KOPT-K1 (cell line): ENCODE results near the gene BICRA.
"Not testable (repeated sequence)": the region's sequence is repeated elsewhere in the genome, so short reads cannot be mapped to it uniquely, and the experiment has no call there.

Source experiments
- H3K27ac ChIP-seq: fragments of 200-600 bp; sonication (generic); 2 replicates; pipeline ENCODE4 v1.5.1; 2016; ENCODE audit warnings: antibody characterized with exemption, mild to moderate bottlenecking, low read depth, low read length; ENCODE audit not compliant: poor library complexity, severe bottlenecking
- H3K36me3 ChIP-seq: fragments of 200-600 bp; sonication (generic); 2 replicates; pipeline ENCODE4 v1.5.1; 2017; ENCODE audit warnings: antibody characterized with exemption, mild to moderate bottlenecking, low read length, moderate library complexity; ENCODE audit not compliant: insufficient read depth
- H3K9me3 ChIP-seq: fragments of 200-600 bp; sonication (generic); 2 replicates; pipeline ENCODE4 v1.5.1; 2017; ENCODE audit warnings: antibody characterized with exemption, low read length, mild to moderate bottlenecking; ENCODE audit not compliant: insufficient read depth, poor library complexity, severe bottlenecking

The BICRA gene

DNA sequence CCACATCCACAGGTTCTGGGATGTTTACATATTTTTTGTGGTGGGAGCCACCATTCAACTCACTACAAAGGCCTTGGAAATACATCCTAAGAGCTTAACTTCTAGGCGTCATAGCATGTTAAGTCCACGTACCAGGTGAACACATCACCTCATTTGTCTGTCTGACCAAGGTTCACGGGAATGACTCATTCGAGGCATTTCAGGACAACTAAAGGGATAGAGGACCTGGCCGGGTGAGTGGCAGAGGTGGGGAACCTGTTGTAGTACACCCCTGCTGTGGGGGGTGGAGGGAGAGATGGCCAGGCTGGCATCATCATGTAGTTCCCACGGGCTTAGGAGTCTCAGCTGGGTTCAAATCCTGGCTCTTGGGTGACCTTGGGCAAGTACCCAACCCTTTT, 51.5 kb downstream of the BICRA start:
- H3K9me3 ChIP-seq: no peaks in the 10 kb centered on the region
- no peaks in the 10 kb centered on the region for H3K36me3 ChIP-seq
- no peak overlapping the region for H3K27ac ChIP-seq

DNA sequence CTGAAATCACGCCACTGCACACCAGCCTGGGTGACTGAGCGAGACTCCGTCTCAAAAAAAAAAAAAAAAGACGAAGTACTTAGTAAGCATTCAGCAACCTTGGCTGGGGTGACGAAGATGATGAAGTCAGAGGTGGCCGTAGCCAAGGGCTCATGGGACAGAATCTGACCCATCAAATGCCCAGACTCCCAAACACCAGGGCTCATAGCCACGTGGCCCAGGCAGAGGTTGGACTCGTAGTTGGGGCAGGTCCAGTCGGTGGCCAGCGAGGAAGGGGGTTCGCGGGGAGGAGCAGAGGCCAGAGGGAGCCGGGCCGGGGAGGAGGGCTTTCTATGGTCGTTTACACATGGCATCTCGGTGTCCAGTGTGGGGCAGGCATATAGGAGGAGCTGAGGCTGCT, 52.2 kb downstream of the BICRA start:
- H3K36me3 ChIP-seq: no peaks in the 10 kb centered on the region
- H3K9me3 ChIP-seq: no peaks in the 10 kb centered on the region
- H3K27ac ChIP-seq: no peak overlapping the region

DNA sequence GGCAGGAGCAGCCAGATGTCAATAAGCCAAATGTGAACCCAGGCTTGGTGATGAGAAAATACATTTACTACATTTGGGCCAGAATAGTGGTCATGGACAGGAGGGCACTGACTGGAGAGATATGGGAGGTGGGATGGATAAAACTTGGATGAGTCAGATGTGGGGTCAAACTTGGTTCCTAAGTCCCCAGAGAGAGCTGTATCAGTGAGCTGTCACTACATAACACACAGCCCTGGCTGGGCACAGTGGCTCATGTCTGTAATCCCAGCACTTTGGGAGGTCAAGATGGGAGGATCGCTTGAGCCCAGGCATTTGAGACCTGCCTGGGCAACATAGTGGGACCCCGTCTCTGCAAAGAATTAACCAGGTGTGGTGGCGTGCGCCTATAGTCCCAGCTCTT, 52.7 kb downstream of the BICRA start:
- Histone ChIP-seq H3K9me3 (no peaks in the 10 kb centered on the region), H3K36me3 (no peaks in the 10 kb centered on the region), H3K27ac (no peak overlapping the region)

DNA sequence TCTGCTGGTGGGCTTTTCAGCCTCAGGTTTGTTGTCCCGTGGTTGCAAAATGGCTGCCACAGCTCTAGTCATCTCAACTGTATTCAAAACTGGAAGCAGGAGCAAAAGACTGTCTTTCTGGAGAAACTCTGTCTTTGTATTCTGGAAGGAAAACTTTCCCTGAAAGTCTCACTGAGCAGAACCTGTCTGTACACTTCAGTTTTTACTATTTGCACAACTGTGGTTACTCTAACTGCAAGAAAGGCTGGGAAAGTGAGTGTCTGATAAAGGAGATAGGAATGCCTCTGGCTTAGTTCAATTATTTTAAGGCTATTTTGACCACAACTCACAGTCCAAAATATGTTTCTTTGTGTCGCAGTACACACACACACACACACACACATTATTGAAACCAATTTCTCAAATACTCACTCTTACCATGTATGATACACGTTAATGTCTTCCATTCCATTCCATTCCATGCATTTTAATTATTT, 54.5 kb downstream of the BICRA start:
- H3K36me3 ChIP-seq: no peaks in the 10 kb centered on the region
- no peaks in the 10 kb centered on the region for H3K9me3 ChIP-seq
- no peak overlapping the region for H3K27ac ChIP-seq

DNA sequence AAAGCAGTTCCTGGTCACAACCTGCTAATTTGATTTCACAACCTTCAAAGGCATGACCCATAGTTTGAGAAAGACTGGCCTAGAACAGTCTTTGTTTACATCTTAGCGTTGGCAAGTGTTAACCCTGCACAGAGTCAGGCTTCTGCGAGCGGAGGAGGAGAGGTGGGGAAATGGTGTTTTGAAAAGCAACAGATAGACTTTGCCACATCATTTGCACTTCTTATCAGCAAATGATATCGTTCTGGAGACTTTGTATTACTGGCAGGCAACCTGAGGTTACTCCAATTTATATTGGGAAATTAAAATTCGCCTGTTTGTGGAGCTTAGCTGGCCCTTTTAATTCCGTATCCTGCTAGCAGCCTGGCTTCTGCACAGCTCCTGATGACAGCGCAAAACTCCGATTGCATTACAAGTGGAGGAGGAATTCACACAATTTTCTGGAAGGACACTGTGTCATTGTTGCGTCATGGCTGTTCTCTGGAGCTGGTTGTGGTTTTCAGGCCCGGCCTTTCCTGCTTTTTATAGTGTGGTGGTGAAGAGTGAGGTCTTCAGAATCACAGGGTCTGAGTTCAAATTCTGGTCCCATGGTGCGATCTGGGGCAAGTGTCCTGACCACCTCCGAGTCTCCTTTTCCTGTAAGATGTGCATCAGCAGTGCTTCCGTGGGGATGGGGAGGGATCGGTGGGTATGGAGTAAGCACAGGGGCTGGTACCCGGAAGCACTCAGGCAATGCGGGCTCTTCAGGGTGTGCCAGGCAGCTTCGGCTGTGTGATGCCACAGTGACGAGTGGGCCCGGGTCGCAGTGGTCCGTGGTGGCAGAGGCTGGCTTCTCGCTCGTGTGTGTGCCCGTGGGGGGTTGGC, 55.2 kb downstream of the BICRA start:
- Histone ChIP-seq H3K27ac (no peak overlapping the region), H3K9me3 (no peaks in the 10 kb centered on the region), H3K36me3 (no peaks in the 10 kb centered on the region)

DNA sequence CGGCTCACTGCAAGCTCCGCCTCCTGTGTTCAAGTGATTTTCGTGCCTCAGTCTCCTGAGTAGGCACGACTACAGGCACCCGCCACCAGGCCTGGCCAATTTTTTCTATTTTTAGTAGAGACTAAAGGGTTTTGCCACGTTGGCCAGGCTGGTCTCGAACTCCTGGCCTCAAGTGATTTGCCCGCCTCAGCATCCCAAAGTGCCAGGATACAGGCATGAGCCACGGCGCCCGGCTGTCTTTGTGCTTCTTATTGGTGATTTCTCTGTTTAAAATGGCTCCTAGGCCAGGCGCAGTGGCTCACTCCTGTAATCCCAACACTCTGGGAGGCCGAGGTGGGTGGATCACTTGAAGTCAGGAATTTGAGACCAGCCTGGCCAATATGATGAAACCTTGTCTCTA, 59.6 kb downstream of the BICRA start:
- H3K9me3 ChIP-seq, H3K27ac ChIP-seq, H3K36me3 ChIP-seq: not testable (repeated sequence)

DNA sequence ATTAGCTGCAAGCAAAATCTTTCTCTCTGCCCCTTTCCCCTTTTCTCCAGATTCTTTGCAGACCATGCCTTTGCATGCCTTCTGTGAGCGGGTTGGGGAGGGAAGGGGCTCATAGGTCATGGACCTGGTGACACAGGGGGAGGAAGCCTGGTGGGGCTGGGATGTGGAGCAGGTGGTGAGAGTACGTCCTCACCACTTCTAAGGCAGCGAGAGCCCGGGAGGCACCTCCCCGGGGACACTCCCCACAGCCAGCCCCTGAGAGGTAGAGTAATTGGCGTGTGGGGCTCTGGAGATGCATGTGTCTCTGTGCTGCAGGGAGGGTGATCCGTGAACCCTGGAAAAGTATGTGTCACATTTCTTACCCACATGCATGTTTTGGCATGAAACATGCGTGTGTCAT, 61.8 kb downstream of the BICRA start:
- Histone ChIP-seq H3K9me3 (no peaks in the 10 kb centered on the region), H3K27ac (no peak overlapping the region), H3K36me3 (no peaks in the 10 kb centered on the region; the same call in 1 of the 2 replicates)

DNA sequence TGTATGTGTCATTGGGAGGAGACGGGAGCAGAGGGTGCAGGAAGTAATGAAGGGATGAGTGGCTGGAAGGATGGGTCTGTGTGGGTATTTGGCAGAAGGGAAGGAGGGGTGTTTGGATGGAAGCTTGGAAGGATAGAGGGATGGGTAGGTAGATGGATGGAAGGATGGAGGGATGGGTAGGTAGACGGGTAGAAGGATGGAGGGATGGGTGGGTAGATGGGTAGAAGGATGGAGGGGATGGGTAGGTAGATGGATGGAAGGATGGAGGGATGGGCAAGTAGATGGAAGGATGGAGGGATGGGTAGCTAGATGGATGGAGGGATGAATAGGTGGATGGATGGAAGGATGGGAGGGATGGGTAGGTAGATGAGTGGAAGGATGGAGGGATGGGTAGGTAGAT, 62.6 kb downstream of the BICRA start:
- Histone ChIP-seq H3K36me3 (no peaks in the 10 kb centered on the region; the same call in 1 of the 2 replicates), H3K27ac (no peak overlapping the region), H3K9me3 (no peaks in the 10 kb centered on the region)

DNA sequence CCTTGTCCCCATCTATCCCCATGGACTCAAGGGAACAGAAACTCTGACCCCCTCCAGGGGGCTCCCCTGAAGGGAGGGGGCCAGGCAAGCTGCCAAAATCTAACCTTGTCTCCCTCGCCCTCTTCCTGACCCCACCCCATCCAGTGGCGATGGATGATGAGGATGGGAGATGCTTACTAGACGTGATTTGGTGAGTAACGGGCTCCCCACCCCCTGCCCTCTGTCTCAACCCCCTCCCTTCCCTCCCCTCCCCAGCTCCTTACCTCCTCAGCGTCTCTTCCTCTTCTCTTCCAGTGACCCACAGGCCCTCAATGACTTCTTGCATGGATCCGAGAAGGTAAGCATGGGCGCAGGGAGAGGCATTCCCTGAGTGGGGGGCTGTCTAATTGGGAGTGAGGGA, 64.5 kb downstream of the BICRA start:
- Histone ChIP-seq H3K27ac (no peak overlapping the region), H3K9me3 (no peaks in the 10 kb centered on the region), H3K36me3 (peaks cover 3% of the 10 kb centered on the region; the same call in 1 of the 2 replicates)

DNA sequence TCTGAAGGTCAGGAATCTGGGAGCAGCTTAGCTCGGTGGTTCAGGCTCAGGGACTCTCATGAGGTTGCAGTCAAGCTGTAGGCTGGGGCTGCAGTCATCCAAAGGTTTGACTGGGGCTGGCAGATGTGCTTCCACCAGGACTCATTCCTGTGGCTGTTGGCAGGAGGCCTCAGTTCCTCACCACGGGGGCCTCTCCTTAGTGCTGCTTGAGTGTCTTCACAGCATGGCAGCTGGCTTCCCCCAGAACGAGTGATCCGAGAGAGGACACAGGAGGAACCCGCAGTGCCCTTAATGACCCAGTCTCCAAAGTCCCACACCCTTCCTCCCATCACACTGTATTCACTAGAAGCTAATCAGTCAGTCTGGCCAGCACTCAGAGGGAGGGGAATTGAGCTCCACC, 65.6 kb downstream of the BICRA start:
- H3K27ac ChIP-seq: no peak overlapping the region
- H3K9me3 ChIP-seq: no peaks in the 10 kb centered on the region
- peaks cover 3% of the 10 kb centered on the region; the same call in 1 of the 2 replicates for H3K36me3 ChIP-seq

DNA sequence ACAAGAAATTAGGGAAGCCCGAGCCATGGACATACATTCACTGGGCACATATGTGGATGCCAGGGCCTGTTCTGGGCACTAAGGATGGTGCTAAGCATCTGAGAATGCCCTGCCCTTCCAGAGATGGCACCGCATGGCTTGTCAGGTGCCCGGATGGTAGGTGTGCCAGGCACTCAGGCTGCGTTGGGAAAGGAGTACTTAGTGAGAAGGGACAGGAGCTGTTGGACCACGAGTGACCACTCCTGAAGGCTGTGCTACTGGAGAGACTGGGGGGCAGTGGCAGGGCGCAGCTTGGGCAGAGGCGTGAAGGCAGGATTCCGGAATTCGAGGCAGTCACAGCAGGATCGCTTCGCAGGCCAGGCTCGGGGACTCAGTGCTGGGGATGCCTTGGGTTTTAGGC, 66.3 kb downstream of the BICRA start:
- Histone ChIP-seq H3K27ac (no peak overlapping the region), H3K36me3 (peaks cover 3% of the 10 kb centered on the region; the same call in 1 of the 2 replicates), H3K9me3 (no peaks in the 10 kb centered on the region)

DNA sequence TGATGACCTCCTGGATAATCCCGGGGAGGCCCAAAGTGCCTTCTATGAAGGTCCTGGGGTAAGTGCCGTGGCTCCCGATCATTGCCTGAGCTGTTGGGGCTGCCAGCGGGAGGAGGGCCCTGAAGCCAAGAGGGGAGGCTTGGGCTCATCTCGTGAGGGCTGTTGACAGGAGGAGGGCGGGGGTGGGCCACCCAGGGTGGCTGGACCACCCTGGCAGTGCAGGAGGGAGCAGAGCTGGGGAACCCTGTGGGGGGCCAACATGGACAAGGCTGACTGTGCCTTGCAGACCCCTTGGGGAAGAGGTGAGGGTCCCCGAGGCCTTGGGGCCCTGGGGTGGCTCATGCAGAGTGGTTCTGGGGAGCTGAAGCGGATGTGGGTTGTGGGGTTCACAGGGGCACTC, 66.9 kb downstream of the BICRA start:
- no peaks in the 10 kb centered on the region for H3K9me3 ChIP-seq
- peaks cover 3% of the 10 kb centered on the region; the same call in 1 of the 2 replicates for H3K36me3 ChIP-seq
- no peak overlapping the region for H3K27ac ChIP-seq

DNA sequence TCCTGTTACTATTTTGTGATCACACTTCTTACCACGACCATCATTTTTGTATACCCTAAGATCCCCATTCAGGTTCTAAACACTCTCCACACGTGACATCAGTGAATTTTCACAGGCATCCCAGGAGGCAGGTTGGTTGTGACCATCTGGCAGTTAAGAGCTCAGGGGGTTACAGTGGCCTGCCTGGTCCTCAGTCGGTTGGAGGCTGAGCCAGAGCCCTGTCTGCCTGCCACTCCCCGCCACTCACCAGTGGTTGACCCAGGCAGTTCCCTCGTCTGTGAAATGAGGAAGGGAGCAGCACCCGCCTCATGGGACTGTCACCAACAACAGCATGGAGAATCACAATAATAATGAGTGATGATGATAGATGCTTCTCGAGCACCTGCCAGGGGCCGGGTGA, 67.9 kb downstream of the BICRA start:
- H3K9me3 ChIP-seq: no peaks in the 10 kb centered on the region
- no peak overlapping the region for H3K27ac ChIP-seq
- peaks cover 3% of the 10 kb centered on the region; the same call in 1 of the 2 replicates for H3K36me3 ChIP-seq

DNA sequence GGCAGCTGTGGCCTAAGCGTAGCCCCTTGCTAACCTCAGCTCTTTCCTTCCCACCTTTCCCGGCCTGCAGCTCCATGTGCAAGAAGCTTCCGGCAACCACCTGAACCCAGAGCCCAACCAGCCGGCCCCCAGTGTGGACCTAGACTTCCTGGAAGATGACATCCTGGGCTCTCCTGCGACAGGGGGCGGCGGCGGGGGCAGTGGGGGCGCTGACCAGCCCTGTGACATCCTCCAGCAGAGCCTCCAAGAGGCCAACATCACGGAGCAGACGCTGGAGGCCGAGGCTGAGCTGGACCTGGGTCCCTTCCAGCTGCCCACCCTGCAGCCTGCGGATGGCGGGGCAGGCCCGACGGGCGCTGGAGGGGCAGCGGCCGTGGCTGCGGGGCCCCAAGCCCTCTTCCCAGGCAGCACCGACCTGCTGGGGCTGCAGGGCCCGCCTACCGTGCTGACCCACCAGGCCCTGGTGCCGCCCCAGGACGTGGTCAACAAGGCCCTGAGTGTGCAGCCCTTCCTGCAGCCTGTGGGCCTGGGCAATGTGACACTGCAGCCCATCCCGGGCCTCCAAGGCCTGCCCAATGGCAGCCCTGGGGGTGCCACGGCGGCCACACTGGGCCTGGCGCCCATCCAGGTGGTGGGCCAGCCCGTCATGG, 70.4 kb downstream of the BICRA start:
- H3K9me3 ChIP-seq: no peaks in the 10 kb centered on the region
- H3K36me3 ChIP-seq: peaks cover 3% of the 10 kb centered on the region; the same call in 1 of the 2 replicates
- H3K27ac ChIP-seq: no peak overlapping the region

DNA sequence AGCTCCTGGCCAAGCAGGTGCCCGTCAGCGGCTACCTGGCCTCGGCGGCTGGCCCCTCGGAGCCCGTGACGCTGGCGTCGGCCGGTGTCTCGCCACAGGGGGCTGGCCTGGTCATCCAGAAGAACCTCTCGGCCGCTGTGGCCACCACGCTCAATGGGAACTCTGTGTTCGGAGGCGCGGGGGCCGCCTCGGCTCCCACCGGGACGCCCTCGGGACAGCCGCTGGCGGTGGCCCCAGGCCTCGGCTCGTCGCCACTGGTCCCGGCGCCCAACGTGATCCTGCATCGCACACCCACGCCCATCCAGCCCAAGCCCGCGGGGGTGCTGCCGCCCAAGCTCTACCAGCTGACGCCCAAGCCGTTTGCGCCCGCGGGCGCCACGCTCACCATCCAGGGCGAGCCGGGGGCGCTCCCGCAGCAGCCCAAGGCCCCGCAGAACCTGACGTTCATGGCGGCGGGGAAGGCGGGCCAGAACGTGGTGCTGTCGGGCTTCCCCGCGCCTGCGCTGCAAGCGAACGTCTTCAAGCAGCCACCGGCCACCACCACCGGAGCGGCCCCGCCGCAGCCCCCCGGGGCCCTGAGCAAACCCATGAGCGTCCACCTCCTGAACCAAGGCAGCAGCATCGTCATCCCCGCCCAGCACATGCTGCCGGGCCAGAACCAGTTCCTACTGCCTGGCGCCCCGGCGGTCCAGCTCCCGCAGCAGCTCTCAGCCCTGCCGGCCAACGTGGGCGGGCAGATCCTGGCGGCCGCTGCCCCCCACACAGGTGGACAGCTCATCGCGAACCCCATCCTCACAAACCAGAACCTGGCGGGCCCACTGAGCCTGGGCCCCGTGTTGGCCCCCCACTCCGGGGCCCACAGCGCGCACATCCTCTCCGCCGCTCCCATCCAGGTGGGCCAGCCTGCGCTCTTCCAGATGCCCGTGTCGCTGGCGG, 71.3 kb downstream of the BICRA start:
- Histone ChIP-seq H3K36me3 (peaks cover 3% of the 10 kb centered on the region; the same call in 1 of the 2 replicates), H3K9me3 (no peaks in the 10 kb centered on the region), H3K27ac (no peak overlapping the region)
